SK-N-SH (cell line): Measurements from ENCODE around the gene TASP1. TPM values are rescaled to one million over a fixed set of nuclear protein-coding genes. Genes with fewer than 3 reads are reported as not detected.

Experiments used
- CTCF ChIA-PET: fragments of 300-600, 350-600 bp; formaldehyde crosslinking; extraction: SDS; loops from one replicate; lab custom pipeline; 2021; lab: Yijun Ruan, JAX
- POLR2A ChIA-PET: fragments of 350-600 bp; sonication (Branson Sonifier 250); formaldehyde crosslinking; extraction: SDS; loops from one replicate; lab custom pipeline; 2020; ENCODE audit warnings: antibody characterized with exemption, inconsistent platforms; lab: Yijun Ruan, JAX
- DNase-seq: peaks from one replicate; pipeline ENCODE4 v3.0.0; 2012
- H2AFZ ChIP-seq: fragments of 200-600 bp; sonication (generic); 2 replicates; pipeline ENCODE4 v1.8.1; 2016; ENCODE audit warnings: antibody characterized with exemption, mild to moderate bottlenecking, low read depth
- H3F3A ChIP-seq: fragments of 200-600 bp; sonication (generic); replicated peaks from 2 replicates; pipeline ENCODE3; 2016; ENCODE audit warnings: antibody characterized with exemption, mild to moderate bottlenecking; ENCODE audit not compliant: insufficient read depth
- H3K27ac ChIP-seq, 2 experiments: fragments of 200-500 bp in 1 of 2; fragments of 200-600 bp in 1 of 2; sonication (Bioruptor generic) in 1 of 2; sonication (generic), shearing (Covaris generic) in 1 of 2; 2 replicates each; pipeline versions ENCODE4 v1.5.1 to v1.6.1; 2014 to 2016; ENCODE audit warnings: low read depth in 2 of 2, inconsistent platforms in 1 of 2, low read length in 1 of 2, mild to moderate bottlenecking in 1 of 2, mixed read lengths in 1 of 2
- H3K27me3 ChIP-seq: fragments of 200-600 bp; sonication (generic), shearing (Covaris generic); 2 replicates; pipeline ENCODE4 v1.6.1; 2016; ENCODE audit warnings: mixed run types; ENCODE audit not compliant: insufficient read depth
- H3K36me3 ChIP-seq, 2 experiments: fragments of 200-500 bp in 1 of 2; fragments of 200-600 bp in 1 of 2; sonication (Bioruptor generic) in 1 of 2; sonication (generic) in 1 of 2; replicated peaks in 1 of 2; 2 replicates each; pipeline versions ENCODE3 to v1.5.1; 2014 to 2016; ENCODE audit warnings: low read length in 1 of 2, mild to moderate bottlenecking in 1 of 2; ENCODE audit not compliant: insufficient read depth in 2 of 2, control insufficient read depth in 1 of 2
- H3K4me1 ChIP-seq, 2 experiments: fragments of 200-500 bp in 1 of 2; fragments of 200-600 bp in 1 of 2; sonication (Bioruptor generic) in 1 of 2; sonication (generic), shearing (Covaris generic) in 1 of 2; 2 replicates each; pipeline versions ENCODE4 v1.5.1 to v1.6.1; 2014 to 2016; ENCODE audit warnings: low read depth in 1 of 2, low read length in 1 of 2, mixed run types in 1 of 2; ENCODE audit not compliant: insufficient read depth in 2 of 2, control insufficient read depth in 1 of 2
- H3K4me2 ChIP-seq: fragments of 200-600 bp; sonication (generic), shearing (Covaris generic); 2 replicates; pipeline ENCODE4 v1.6.1; 2017; ENCODE audit warnings: mixed run types
- H3K4me3 ChIP-seq, 2 experiments: fragments of 200-500 bp in 1 of 2; fragments of 200-600 bp in 1 of 2; sonication (Bioruptor generic) in 1 of 2; sonication (generic), shearing (Covaris generic) in 1 of 2; 2 replicates each; pipeline versions ENCODE4 v1.5.1 to v1.8.1; 2014 to 2016; ENCODE audit warnings: low read depth in 2 of 2, inconsistent platforms in 1 of 2, low read length in 1 of 2, mild to moderate bottlenecking in 1 of 2, mixed read lengths in 1 of 2, moderate library complexity in 1 of 2
- H3K79me2 ChIP-seq: fragments of 200-600 bp; sonication (generic); 2 replicates; pipeline ENCODE4 v1.8.1; 2017; ENCODE audit warnings: mild to moderate bottlenecking; ENCODE audit not compliant: insufficient read depth
- H3K9ac ChIP-seq: fragments of 200-600 bp; sonication (generic); 2 replicates; pipeline ENCODE4 v1.6.1; 2017; ENCODE audit warnings: mixed run types
- H3K9me2 ChIP-seq: fragments of 200-600 bp; sonication (generic); 2 replicates; pipeline ENCODE4 v1.6.1; 2017; ENCODE audit warnings: mixed run types
- H3K9me3 ChIP-seq: fragments of 200-600 bp; sonication (generic); 2 replicates; pipeline ENCODE4 v1.6.1; 2017; ENCODE audit warnings: mixed run types, mild to moderate bottlenecking, moderate library complexity
- H4K20me1 ChIP-seq: fragments of 200-600 bp; sonication (generic); 2 replicates; pipeline ENCODE4 v1.6.1; 2017; ENCODE audit warnings: mild to moderate bottlenecking, mixed run types; ENCODE audit not compliant: insufficient read depth
- CHD2 ChIP-seq: fragments of 150-350 bp; IDR thresholded peaks from 2 replicates; pipeline ENCODE4 v1.6.1; 2018; ENCODE audit warnings: low read length; ENCODE audit not compliant: partially characterized antibody
- ELF1 ChIP-seq: IDR thresholded peaks from 2 replicates; pipeline ENCODE4 v1.4.0; 2012
- EP300 ChIP-seq, 2 experiments: IDR thresholded peaks; 2 replicates each; pipeline versions ENCODE4 v1.4.0 to v1.6.1; 2012; ENCODE audit warnings: borderline replicate concordance in 1 of 2, low read depth in 1 of 2, low read length in 1 of 2
- FOSL2 ChIP-seq: IDR thresholded peaks from 2 replicates; pipeline ENCODE4 v1.4.0; 2012; ENCODE audit warnings: low read depth, mild to moderate bottlenecking, moderate library complexity, borderline replicate concordance
- GABPA ChIP-seq: IDR thresholded peaks from 2 replicates; pipeline ENCODE4 v1.4.0; 2012; ENCODE audit warnings: low read depth, mild to moderate bottlenecking
- MXI1 ChIP-seq: IDR thresholded peaks from 2 replicates; pipeline ENCODE4 v1.6.1; 2012; ENCODE audit warnings: mild to moderate bottlenecking, low read depth, low read length, improper control_type of control experiment
- NRF1 ChIP-seq: IDR thresholded peaks from 2 replicates; pipeline ENCODE4 v1.6.1; 2012; ENCODE audit warnings: low read depth, mild to moderate bottlenecking, low read length
- POLR2AphosphoS5 ChIP-seq: IDR thresholded peaks from 2 replicates; pipeline ENCODE4 v1.6.1; 2012; ENCODE audit warnings: low read depth, low read length
- RAD21 ChIP-seq: IDR thresholded peaks from 2 replicates; pipeline ENCODE4 v1.6.1; 2012; ENCODE audit warnings: mild to moderate bottlenecking, low read length
- RCOR1 ChIP-seq: fragments of 150-350 bp; IDR thresholded peaks from 2 replicates; pipeline ENCODE4 v1.6.1; 2017; ENCODE audit warnings: antibody characterized with exemption, low read length
- SMC3 ChIP-seq: IDR thresholded peaks from 2 replicates; pipeline ENCODE4 v1.6.1; 2012; ENCODE audit warnings: low read depth, low read length, improper control_type of control experiment
- TCF12 ChIP-seq: IDR thresholded peaks from 2 replicates; pipeline ENCODE4 v1.4.0; 2012
- TEAD4 ChIP-seq: IDR thresholded peaks from 2 replicates; pipeline ENCODE4 v1.4.0; 2012; ENCODE audit warnings: mild to moderate bottlenecking, borderline replicate concordance; ENCODE audit not compliant: insufficient read depth
- YY1 ChIP-seq: IDR thresholded peaks from 2 replicates; pipeline ENCODE4 v1.4.0; 2012; ENCODE audit warnings: low read depth, mild to moderate bottlenecking
- WGBS: methylation state at CpG from one replicate; pipeline ENCODE4 v1.1.6; 2017; ENCODE audit warnings: low lambda C conversion rate; 5-methylcytosine and 5-hydroxymethylcytosine counted together
- polyA plus RNA-seq, 3 experiments: library from polyadenylated mRNA; depleted of rRNA; stranded (reverse); fragments of >200 nt; gene quantifications; 2 replicates each; pipeline ENCODE4 v1.2.3, GENCODE V29; 2012
- TF ChIP-seq, protein P1 (sequence below): IDR thresholded peaks from 2 replicates; pipeline ENCODE4 v1.4.0; 2012; ENCODE audit warnings: low read depth, borderline replicate concordance
- TF ChIP-seq, protein P2 (sequence below): IDR thresholded peaks from 2 replicates; pipeline ENCODE4; 2012
- TF ChIP-seq, protein P3 (sequence below): fragments of 150-350 bp; IDR thresholded peaks from 2 replicates; pipeline ENCODE4 v1.6.1; 2017; ENCODE audit warnings: antibody characterized with exemption, low read length, low read depth, borderline replicate concordance

TASP1 gene
- polyA plus RNA-seq, 1 of the 3 experiments (the other 2 are of a cell fraction), result 5.9 TPM

DNA sequence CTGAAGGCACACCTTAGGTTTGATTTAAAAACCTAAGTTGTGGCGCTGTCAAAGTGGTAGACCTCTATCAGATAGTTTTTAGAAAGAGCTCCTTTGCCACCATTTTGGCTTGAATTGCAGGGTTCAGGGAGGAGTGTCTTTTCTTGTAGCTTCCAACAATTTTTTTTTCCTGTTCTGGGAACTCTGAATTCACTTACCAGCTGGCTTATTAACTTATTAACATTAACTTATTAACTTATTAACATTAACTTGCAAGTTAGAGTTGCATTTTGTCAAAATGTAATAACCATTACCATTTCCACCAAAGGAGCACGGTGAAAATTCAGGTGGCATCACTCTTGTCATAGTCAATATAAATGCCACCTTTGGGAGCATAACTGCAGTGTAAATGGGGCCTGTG is 235.7 kb downstream of the TASP1 start:
- Histone ChIP-seq H4K20me1 (no peaks in the 10 kb centered on the region), H3K27ac (no peak overlapping the region), H3F3A (no peaks in the 10 kb centered on the region), H3K27me3 (no peaks in the 10 kb centered on the region), H2AFZ (no peak overlapping the region), H3K4me3 (no peak overlapping the region), H3K9ac (no peak overlapping the region), H3K9me2 (no peaks in the 10 kb centered on the region), H3K4me2 (no peak overlapping the region)
- CTCF ChIA-PET, result interaction anchor here (1.0 kb wide), 1 partner anchor 8 kb away, joined by 3 read pairs; no protein-coding TSS in a partner anchor
- no peak for DNase-seq
- TF ChIP-seq GABPA (no peak), YY1 (no peak), MXI1 (no peak)
- TF ChIP-seq, all 33 proteins: peak for 0
- POLR2A ChIA-PET, result no interaction called here
- WGBS, result 98% methylated on average over 2 of the region's 2 CpGs
- no peaks in the 10 kb centered on the region for H3K36me3 ChIP-seq
- H3K4me1 ChIP-seq, result no peaks in the 10 kb centered on the region
- no peaks in the 10 kb centered on the region for H3K79me2 ChIP-seq
- H3K9me3 ChIP-seq, result no peaks in the 10 kb centered on the region

DNA sequence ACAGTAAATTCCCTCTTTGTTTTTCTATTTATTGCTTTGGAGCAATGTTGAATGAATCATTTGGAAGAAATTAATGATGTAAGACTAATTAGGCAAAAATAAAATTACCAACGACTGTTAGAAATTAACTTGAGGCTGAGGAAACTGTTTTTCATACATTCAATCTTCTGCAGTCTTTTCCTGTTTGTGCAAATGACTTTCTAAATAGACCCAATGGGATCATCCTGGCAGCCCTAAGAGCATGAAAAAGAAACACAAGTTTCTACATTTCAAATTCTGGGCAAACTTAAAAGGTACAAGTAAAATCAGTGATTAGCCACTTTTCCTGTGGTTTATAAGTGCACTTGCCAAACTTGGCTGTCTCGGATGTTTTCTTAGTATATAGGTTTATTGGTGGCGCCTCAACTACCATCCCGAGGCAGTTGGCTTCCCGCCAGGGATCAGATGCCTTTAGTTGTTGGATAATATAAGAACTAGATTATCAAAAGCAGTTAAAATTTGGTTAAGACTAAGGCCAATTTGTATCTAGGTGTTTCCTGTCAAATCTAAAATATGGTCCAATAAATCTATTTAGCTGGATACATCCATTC is 236.5 kb downstream of the TASP1 start:
- Histone ChIP-seq H4K20me1 (no peaks in the 10 kb centered on the region), H3F3A (no peaks in the 10 kb centered on the region), H3K9me3 (no peaks in the 10 kb centered on the region), H2AFZ (no peak overlapping the region), H3K9me2 (no peaks in the 10 kb centered on the region), H3K27me3 (no peaks in the 10 kb centered on the region), H3K9ac (no peak overlapping the region), H3K4me1 (0 out of 4 replicates have a peak, but pooled peaks cover 0 to 1% of the 10 kb centered on the region in 2 experiments), H3K36me3 (no peaks in the 10 kb centered on the region), H3K4me3 (no peak overlapping the region), H3K27ac (no peak overlapping the region), H3K4me2 (no peak overlapping the region), H3K79me2 (no peaks in the 10 kb centered on the region)
- DNase-seq, result no peak
- 94% methylated on average over 5 of the region's 5 CpGs for WGBS
- CTCF ChIA-PET, result interaction anchor here (1.0 kb wide), 1 partner anchor 9 kb away, joined by 3 read pairs; no protein-coding TSS in a partner anchor
- no peak for TF ChIP-seq SMC3
- no peak for TF ChIP-seq NRF1
- no peak for TF ChIP-seq TCF12
- TF ChIP-seq POLR2AphosphoS5, result no peak
- TF ChIP-seq TEAD4, result no peak
- TF ChIP-seq EP300 (IDR thresholded peaks at IDR 0.05; ENCODE audit: borderline replicate concordance in 1 of 2, low read depth in 1 of 2, low read length in 1 of 2), result no peak
- no peak for TF ChIP-seq CHD2
- TF ChIP-seq, protein P1, sequence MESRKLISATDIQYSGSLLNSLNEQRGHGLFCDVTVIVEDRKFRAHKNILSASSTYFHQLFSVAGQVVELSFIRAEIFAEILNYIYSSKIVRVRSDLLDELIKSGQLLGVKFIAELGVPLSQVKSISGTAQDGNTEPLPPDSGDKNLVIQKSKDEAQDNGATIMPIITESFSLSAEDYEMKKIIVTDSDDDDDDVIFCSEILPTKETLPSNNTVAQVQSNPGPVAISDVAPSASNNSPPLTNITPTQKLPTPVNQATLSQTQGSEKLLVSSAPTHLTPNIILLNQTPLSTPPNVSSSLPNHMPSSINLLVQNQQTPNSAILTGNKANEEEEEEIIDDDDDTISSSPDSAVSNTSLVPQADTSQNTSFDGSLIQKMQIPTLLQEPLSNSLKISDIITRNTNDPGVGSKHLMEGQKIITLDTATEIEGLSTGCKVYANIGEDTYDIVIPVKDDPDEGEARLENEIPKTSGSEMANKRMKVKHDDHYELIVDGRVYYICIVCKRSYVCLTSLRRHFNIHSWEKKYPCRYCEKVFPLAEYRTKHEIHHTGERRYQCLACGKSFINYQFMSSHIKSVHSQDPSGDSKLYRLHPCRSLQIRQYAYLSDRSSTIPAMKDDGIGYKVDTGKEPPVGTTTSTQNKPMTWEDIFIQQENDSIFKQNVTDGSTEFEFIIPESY, result no peak
- TF ChIP-seq, protein P2, sequence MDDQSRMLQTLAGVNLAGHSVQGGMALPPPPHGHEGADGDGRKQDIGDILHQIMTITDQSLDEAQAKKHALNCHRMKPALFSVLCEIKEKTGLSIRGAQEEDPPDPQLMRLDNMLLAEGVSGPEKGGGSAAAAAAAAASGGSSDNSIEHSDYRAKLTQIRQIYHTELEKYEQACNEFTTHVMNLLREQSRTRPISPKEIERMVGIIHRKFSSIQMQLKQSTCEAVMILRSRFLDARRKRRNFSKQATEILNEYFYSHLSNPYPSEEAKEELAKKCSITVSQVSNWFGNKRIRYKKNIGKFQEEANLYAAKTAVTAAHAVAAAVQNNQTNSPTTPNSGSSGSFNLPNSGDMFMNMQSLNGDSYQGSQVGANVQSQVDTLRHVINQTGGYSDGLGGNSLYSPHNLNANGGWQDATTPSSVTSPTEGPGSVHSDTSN, result no peak
- TF ChIP-seq, protein P3, sequence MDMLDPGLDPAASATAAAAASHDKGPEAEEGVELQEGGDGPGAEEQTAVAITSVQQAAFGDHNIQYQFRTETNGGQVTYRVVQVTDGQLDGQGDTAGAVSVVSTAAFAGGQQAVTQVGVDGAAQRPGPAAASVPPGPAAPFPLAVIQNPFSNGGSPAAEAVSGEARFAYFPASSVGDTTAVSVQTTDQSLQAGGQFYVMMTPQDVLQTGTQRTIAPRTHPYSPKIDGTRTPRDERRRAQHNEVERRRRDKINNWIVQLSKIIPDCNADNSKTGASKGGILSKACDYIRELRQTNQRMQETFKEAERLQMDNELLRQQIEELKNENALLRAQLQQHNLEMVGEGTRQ, result no peak
- TF ChIP-seq RAD21, result no peak
- no peak for TF ChIP-seq RCOR1
- TF ChIP-seq GABPA, result no peak
- TF ChIP-seq FOSL2, result no peak
- TF ChIP-seq ELF1, result no peak
- POLR2A ChIA-PET, result no interaction called here
